OCI-LY7 (cell line): ENCODE measurements around the gene RIC1. TPM values are rescaled to one million over a fixed set of nuclear protein-coding genes. Genes with fewer than 3 reads are reported as not detected.

Source experiments
- BruUV-seq: library from RNA; stranded (reverse); fragments of 400-500 nt; replicated peaks from 2 replicates; lab custom pipeline; 2021; lab: Mats Ljungman, UMichigan
- CTCF ChIA-PET: fragments of 300-600 bp; sonication (Branson Sonifier 250); formaldehyde crosslinking; loops from one replicate; lab custom pipeline; 2022; ENCODE audit warnings: antibody characterized with exemption; ENCODE audit not compliant: unreplicated experiment; lab: Charles Lee
- POLR2A ChIA-PET: fragments of 300-600 bp; sonication (Branson Sonifier 250); formaldehyde crosslinking; loops from one replicate; lab custom pipeline; 2022; ENCODE audit warnings: antibody characterized with exemption; lab: Charles Lee
- DNase-seq: peaks from one replicate; pipeline ENCODE4 v3.0.0-alpha.2; 2015; ENCODE audit warnings: low spot score
- H2AFZ ChIP-seq: fragments of 200-600 bp; sonication (generic), shearing (Covaris generic); 2 replicates; pipeline ENCODE4 v1.6.1; 2014; ENCODE audit warnings: mild to moderate bottlenecking, antibody characterized with exemption, low read length, moderate library complexity
- H3K27ac ChIP-seq: fragments of 200-600 bp; sonication (generic); 2 replicates; pipeline ENCODE4 v1.5.1; 2014; ENCODE audit warnings: mixed run types, low read depth, mild to moderate bottlenecking, moderate library complexity, low read length, inconsistent platforms; ENCODE audit not compliant: poor library complexity, severe bottlenecking
- H3K36me3 ChIP-seq: fragments of 200-600 bp; sonication (generic); 2 replicates; pipeline ENCODE4 v1.6.1; 2014; ENCODE audit warnings: mild to moderate bottlenecking, antibody characterized with exemption, low read length, moderate library complexity, mixed read lengths; ENCODE audit not compliant: insufficient read depth
- H3K4me1 ChIP-seq: fragments of 200-600 bp; sonication (generic); 2 replicates; pipeline ENCODE4 v1.5.1; 2014; ENCODE audit warnings: mild to moderate bottlenecking, low read length; ENCODE audit not compliant: insufficient read depth, poor library complexity, severe bottlenecking
- H3K4me2 ChIP-seq: fragments of 200-600 bp; sonication (generic); 2 replicates; pipeline ENCODE4 v1.6.1; 2014; ENCODE audit warnings: mild to moderate bottlenecking, low read length
- H3K4me3 ChIP-seq: fragments of 200-600 bp; sonication (generic); 2 replicates; pipeline ENCODE4 v1.5.1; 2014; ENCODE audit warnings: mild to moderate bottlenecking, low read depth, low read length; ENCODE audit not compliant: poor library complexity, severe bottlenecking
- H3K79me2 ChIP-seq: fragments of 200-600 bp; sonication (generic); 2 replicates; pipeline ENCODE4 v1.6.1; 2016; ENCODE audit warnings: low read depth, mild to moderate bottlenecking, low read length, moderate library complexity, mixed read lengths; ENCODE audit not compliant: insufficient read depth
- H3K9me2 ChIP-seq: fragments of 200-600 bp; sonication (generic); 2 replicates; pipeline ENCODE4 v1.6.1; 2016; ENCODE audit warnings: mild to moderate bottlenecking, low read length, mixed read lengths; ENCODE audit not compliant: insufficient read depth
- H3K9me3 ChIP-seq: fragments of 200-600 bp; sonication (generic); 2 replicates; pipeline ENCODE4 v1.6.1; 2014; ENCODE audit warnings: mild to moderate bottlenecking, mixed run types, low read length, mixed read lengths
- H4K20me1 ChIP-seq: fragments of 200-600 bp; sonication (generic); 2 replicates; pipeline ENCODE4 v1.6.1; 2014; ENCODE audit warnings: mild to moderate bottlenecking, antibody characterized with exemption, low read length, moderate library complexity, mixed read lengths; ENCODE audit not compliant: insufficient read depth
- CTCF ChIP-seq: fragments of 200-600 bp; sonication (generic); conservative IDR thresholded peaks from 2 replicates; pipeline ENCODE4 v1.5.1; 2014; ENCODE audit warnings: mild to moderate bottlenecking, antibody characterized with exemption, low read length, moderate library complexity, mixed read lengths
- EZH2phosphoT487 ChIP-seq: fragments of 200-600 bp; sonication (generic); IDR thresholded peaks from 2 replicates; pipeline ENCODE4 v1.6.1; 2018; ENCODE audit warnings: low read depth, borderline replicate concordance, mild to moderate bottlenecking, mixed run types, antibody characterized with exemption, low read length, moderate library complexity, mixed read lengths
- intact Hi-C: fragments of 100-400 bp; cut with micrococcal nuclease; formaldehyde crosslinking; loops from one replicate; pipeline ENCODE4 v1.10.0; 2022; ENCODE audit not compliant: unreplicated experiment
- total RNA-seq, 2 experiments: library from RNA; depleted of rRNA in 1 of 2; stranded (reverse); fragments of >200 nt in 1 of 2; shearing (Covaris generic) in 1 of 2; gene quantifications; 2 replicates each; pipeline ENCODE4 v1.2.3, GENCODE V29; 2014 to 2022

RIC1 gene
- total RNA-seq, 2 experiments from 2014 or later = 77.0 to 84.6 TPM

DNA sequence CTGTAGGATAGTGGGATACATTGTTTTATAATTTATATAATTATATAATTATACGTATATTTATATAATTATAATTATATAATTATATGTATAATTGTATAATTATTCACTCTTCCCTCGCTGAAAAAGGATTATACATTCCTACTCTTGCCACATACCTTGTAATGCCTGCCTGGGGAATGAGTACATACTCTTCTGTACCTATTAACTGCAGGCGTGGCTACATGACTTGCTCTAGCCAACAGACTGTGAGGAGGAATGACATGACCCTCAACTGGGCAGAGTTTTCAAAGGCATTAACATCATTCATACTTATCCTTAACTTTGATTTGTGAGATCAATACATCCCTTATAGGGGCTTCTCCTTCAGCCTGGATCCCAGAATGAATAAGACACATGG is 184.9 kb downstream of the RIC1 start:
- no TSS peak for BruUV-seq

GRCh38 chr9:5815461-5815860 is 186.6 kb downstream of the RIC1 start:
- H4K20me1 ChIP-seq = no peaks in the 10 kb centered on the region
- ChIA-PET CTCF (no interaction called here), POLR2A (no interaction called here)
- no peaks in the 10 kb centered on the region for H3K9me2 ChIP-seq
- no peak overlapping the region for H3K4me3 ChIP-seq
- H3K9me3 ChIP-seq = no peaks in the 10 kb centered on the region
- H3K4me2 ChIP-seq = no peak overlapping the region
- no peaks in the 10 kb centered on the region for H3K79me2 ChIP-seq
- intact Hi-C loops = no loop called here
- no peak overlapping the region for H2AFZ ChIP-seq
- no peak for DNase-seq
- TF ChIP-seq CTCF (no peak), EZH2phosphoT487 (no peak)
- no peak overlapping the region for H3K27ac ChIP-seq
- peaks cover 58% of the 10 kb centered on the region for H3K36me3 ChIP-seq
- no peaks in the 10 kb centered on the region for H3K4me1 ChIP-seq
- no TSS peak for BruUV-seq

More for the DNA sequence above, 184.9 kb downstream of the RIC1 start:
- no peak overlapping the region for H3K4me3 ChIP-seq
- no peak overlapping the region for H2AFZ ChIP-seq
- TF ChIP-seq CTCF (no peak), EZH2phosphoT487 (no peak)
- H3K4me1 ChIP-seq = no peaks in the 10 kb centered on the region
- H3K36me3 ChIP-seq = peaks cover 63% of the 10 kb centered on the region
- intact Hi-C loops = no loop called here
- H3K4me2 ChIP-seq = no peak overlapping the region
- no peak for DNase-seq
- H3K9me2 ChIP-seq = no peaks in the 10 kb centered on the region
- ChIA-PET POLR2A (interaction anchor here (0.7 kb wide), 1 partner anchor 350 kb away, joined by 3 read pairs; no protein-coding TSS in a partner anchor), CTCF (no interaction called here)
- no peak overlapping the region for H3K27ac ChIP-seq
- no peaks in the 10 kb centered on the region for H4K20me1 ChIP-seq
- no peaks in the 10 kb centered on the region for H3K79me2 ChIP-seq
- no peaks in the 10 kb centered on the region for H3K9me3 ChIP-seq

DNA sequence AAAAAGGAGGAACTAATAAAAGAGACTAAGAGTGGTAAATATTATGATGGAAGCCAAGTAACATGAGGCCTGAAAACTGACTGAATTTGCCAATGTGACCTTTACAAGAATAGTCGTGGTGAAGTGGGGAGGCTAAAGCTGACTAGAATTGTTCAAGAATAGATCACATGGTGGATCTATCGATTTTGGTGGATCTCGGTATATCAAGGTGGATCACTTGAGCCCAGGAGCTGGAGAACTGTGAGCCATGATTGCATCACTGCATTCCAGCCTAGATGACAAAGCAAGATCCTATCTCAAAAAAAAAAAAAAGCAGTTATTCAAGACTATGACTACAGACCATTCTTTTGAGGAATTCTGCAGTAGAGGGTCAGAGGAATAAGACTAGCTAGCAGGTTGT is 189.0 kb downstream of the RIC1 start:
- Histone ChIP-seq H3K4me1 (no peaks in the 10 kb centered on the region), H3K36me3 (peaks cover 54% of the 10 kb centered on the region), H3K9me2 (no peaks in the 10 kb centered on the region), H3K27ac (no peak overlapping the region), H3K4me2 (no peak overlapping the region), H4K20me1 (no peaks in the 10 kb centered on the region), H3K4me3 (no peak overlapping the region), H2AFZ (no peak overlapping the region), H3K79me2 (no peaks in the 10 kb centered on the region), H3K9me3 (no peaks in the 10 kb centered on the region)
- no TSS peak for BruUV-seq
- intact Hi-C loops = no loop called here
- CTCF ChIA-PET = no interaction called here
- DNase-seq = no peak
- POLR2A ChIA-PET = interaction anchor here (0.7 to 1.6 kb wide), 3 partner anchors 9 to 124 kb away, joined by 3 to 5 read pairs (median 3); no protein-coding TSS in a partner anchor
- TF ChIP-seq EZH2phosphoT487 (no peak), CTCF (no peak)
